Memory B cell (primary cell): ENCODE data around the gene ZNF488.

ENCODE experiments used
- ATAC-seq: fragments of 150-1000 bp; cut with Tn5 transposase; 2 replicates; pipeline ENCODE4 v1.10.0; 2021; ENCODE audit warnings: low read depth, mild to moderate bottlenecking, moderate library complexity
- DNase-seq, 2 donors: peaks; one replicate each; pipeline ENCODE4 v3.0.0; 2022; ENCODE audit warnings: low spot score in 2 of 2
- H3K27ac Mint-ChIP-seq: one replicate; pipeline ENCODE4 v1.8.0; 2022; ENCODE audit warnings: mild to moderate bottlenecking, moderate library complexity, mixed read lengths
- H3K27me3 Mint-ChIP-seq: one replicate; pipeline ENCODE4 v1.8.0; 2022; ENCODE audit warnings: mixed read lengths
- H3K36me3 Mint-ChIP-seq: one replicate; pipeline ENCODE4 v1.8.0; 2022; ENCODE audit warnings: mild to moderate bottlenecking, mixed read lengths
- H3K4me1 Mint-ChIP-seq: one replicate; pipeline ENCODE4 v1.8.0; 2022; ENCODE audit warnings: mixed read lengths
- H3K4me3 Mint-ChIP-seq: one replicate; pipeline ENCODE4 v1.8.0; 2022; ENCODE audit warnings: mild to moderate bottlenecking, moderate library complexity, mixed read lengths
- H3K9me3 Mint-ChIP-seq: one replicate; pipeline ENCODE4 v1.8.0; 2022; ENCODE audit warnings: mixed read lengths

ZNF488 gene

DNA sequence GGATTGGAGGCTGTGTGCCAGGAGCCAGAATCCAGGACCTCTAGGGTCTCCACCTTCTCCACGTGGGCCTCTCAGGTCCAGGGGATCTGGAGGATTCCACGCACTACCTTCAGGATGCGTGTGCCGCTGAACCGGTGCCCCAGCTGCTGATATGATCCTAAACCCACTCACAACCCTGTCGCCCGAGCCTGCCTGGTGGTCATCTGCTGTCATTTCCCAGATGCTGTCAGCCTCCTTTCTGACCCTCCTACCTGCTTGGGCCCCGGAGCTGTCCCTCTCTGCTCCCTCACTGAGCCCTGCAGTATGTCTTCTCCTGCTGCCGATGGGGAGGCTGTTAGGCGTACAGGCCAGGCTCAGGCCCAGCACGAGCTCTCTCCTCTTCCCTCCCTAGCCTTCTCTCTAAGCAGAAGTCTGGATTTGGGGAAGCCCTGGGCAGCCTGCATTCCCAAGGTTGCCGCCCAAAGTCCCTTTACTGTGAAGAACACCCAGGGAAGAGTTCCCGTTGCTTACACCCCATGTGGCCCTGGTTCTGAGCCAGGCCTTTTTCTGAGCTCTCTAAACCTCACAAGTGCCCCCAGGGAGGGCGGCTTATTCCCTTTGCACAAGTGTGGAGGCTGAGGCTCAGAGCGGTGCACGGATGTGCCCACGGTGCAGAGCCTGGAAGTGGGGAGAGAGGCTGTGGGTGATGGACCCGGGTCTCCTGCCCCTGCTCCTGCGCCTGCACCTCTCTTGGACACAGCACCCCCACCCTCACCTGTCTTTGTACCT is 30.8 kb upstream of the ZNF488 start:
- H3K4me1 Mint-ChIP-seq = no peaks in the 10 kb centered on the region
- DNase-seq = no peak
- no peaks in the 10 kb centered on the region for H3K9me3 Mint-ChIP-seq
- H3K27ac Mint-ChIP-seq = no peak overlapping the region
- H3K36me3 Mint-ChIP-seq = no peaks in the 10 kb centered on the region
- H3K4me3 Mint-ChIP-seq = no peak overlapping the region
- peaks cover 4% of the 10 kb centered on the region for H3K27me3 Mint-ChIP-seq
- no peak for ATAC-seq

GRCh38 chr10:47414227-47414592 is 30.1 kb upstream of the ZNF488 start:
- Mint-ChIP-seq H3K4me3 (no peak overlapping the region), H3K4me1 (no peaks in the 10 kb centered on the region)
- no peak for DNase-seq

DNA sequence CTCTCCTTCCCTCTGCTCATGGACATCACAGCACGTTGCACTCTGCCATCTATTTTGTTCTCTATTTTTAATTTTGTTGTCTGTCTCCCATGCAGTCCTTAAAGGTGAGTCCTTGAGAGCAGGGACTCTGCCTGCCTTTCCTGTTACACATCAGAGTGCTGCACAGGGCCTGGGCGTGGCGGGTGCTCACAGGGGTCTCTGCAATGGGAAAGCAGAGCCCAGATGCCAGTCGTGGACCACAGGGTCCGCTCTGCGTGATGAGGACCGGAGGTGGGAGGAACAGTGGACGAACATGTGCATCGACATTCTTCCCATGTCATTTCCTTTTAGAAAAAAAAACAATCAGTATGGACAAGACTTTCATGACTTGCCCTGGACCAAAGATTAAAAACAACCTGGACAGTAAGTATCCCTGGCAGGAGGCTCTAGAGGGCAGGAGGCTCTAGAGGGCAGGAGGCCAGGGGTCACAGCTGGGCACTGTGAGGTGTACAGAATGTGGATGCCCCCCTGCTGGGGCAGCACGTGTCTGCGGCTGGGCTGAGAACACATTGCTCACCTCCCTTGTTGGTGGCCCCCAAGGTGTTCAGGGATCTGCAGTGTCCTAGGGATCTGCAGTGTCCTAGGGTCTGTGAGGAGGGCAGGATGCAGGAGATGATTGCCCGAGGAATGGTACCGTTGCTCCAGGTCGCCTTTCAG is 29.6 kb upstream of the ZNF488 start:
- Mint-ChIP-seq H3K36me3 (no peaks in the 10 kb centered on the region), H3K4me1 (no peaks in the 10 kb centered on the region), H3K9me3 (no peaks in the 10 kb centered on the region), H3K4me3 (no peak overlapping the region), H3K27ac (no peak overlapping the region), H3K27me3 (peaks cover 1% of the 10 kb centered on the region)
- ATAC-seq (no peak), DNase-seq (no peak)

More at GRCh38 chr10:47414227-47414592, 30.1 kb upstream of the ZNF488 start:
- peaks cover 4% of the 10 kb centered on the region for H3K27me3 Mint-ChIP-seq
- H3K27ac Mint-ChIP-seq = no peak overlapping the region
- no peaks in the 10 kb centered on the region for H3K9me3 Mint-ChIP-seq
- H3K36me3 Mint-ChIP-seq = no peaks in the 10 kb centered on the region
- no peak for ATAC-seq

GRCh38 chr10:47412869-47413268 is 28.8 kb upstream of the ZNF488 start:
- DNase-seq (no peak), ATAC-seq (no peak)
- no peaks in the 10 kb centered on the region for H3K36me3 Mint-ChIP-seq
- no peak overlapping the region for H3K4me3 Mint-ChIP-seq
- no peaks in the 10 kb centered on the region for H3K4me1 Mint-ChIP-seq
- no peak overlapping the region for H3K27ac Mint-ChIP-seq
- H3K27me3 Mint-ChIP-seq = no peaks in the 10 kb centered on the region
- H3K9me3 Mint-ChIP-seq = no peaks in the 10 kb centered on the region

GRCh38 chr10:47412177-47412730 is 28.2 kb upstream of the ZNF488 start:
- no peaks in the 10 kb centered on the region for H3K27me3 Mint-ChIP-seq
- no peaks in the 10 kb centered on the region for H3K4me1 Mint-ChIP-seq
- H3K9me3 Mint-ChIP-seq = no peaks in the 10 kb centered on the region
- H3K27ac Mint-ChIP-seq = no peak overlapping the region
- no peaks in the 10 kb centered on the region for H3K36me3 Mint-ChIP-seq
- ATAC-seq = no peak
- no peak for DNase-seq
- H3K4me3 Mint-ChIP-seq = no peak overlapping the region

- Mint-ChIP-seq H3K36me3 (no peaks in the 10 kb centered on the region), H3K4me1 (no peaks in the 10 kb centered on the region), H3K27ac (no peak overlapping the region), H3K9me3 (no peaks in the 10 kb centered on the region), H3K4me3 (no peak overlapping the region), H3K27me3 (no peaks in the 10 kb centered on the region)
- ATAC-seq = no peak
- DNase-seq = no peak
Measured at GRCh38 chr10:47410862-47411261, 26.8 kb upstream of the ZNF488 start.

DNA sequence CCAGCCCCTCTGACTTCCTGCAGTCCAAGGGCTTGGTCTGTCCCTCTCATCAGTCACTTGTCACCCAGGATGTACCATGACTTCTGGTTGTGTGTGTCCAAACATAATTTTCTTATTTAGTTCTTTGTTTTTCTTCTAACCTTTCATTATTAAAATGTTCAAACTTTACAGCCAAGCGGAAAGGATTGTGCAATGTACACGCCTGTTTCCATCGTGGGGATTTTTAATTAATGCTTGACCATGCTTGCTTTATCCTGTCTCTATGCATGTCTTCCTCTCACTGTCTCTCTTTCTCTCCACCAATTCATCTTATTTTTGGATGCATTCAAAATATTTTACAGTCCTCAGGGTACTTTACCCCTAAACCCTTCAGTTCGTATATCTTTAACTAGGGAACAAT is 26.2 kb upstream of the ZNF488 start:
- ATAC-seq (no peak), DNase-seq (no peak)
- no peaks in the 10 kb centered on the region for H3K27me3 Mint-ChIP-seq
- H3K4me1 Mint-ChIP-seq = no peaks in the 10 kb centered on the region
- H3K9me3 Mint-ChIP-seq = no peaks in the 10 kb centered on the region
- H3K27ac Mint-ChIP-seq = no peak overlapping the region
- H3K36me3 Mint-ChIP-seq = no peaks in the 10 kb centered on the region
- H3K4me3 Mint-ChIP-seq = no peak overlapping the region

DNA sequence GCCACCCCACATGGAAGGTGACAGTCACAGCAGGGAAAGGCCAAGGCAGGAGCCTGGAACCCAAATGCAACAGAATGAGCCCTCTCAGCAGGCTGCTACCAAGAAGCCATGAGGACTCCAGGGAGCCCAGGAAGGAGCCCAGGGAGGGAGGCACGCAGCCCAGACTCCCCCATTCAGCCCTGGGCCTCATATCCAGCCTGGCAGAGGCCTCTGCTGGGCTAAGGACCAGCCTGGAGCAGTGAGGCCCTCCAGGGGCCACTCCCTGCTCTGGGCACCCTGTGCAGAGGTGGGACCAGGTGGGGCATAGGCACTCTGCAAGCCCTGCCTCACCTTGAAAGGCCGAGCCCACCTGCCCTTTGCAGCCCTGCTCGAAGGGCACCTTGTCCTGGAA is 25.8 kb upstream of the ZNF488 start:
- Mint-ChIP-seq H3K36me3 (no peaks in the 10 kb centered on the region), H3K9me3 (no peaks in the 10 kb centered on the region), H3K27ac (no peak overlapping the region), H3K4me3 (no peak overlapping the region), H3K27me3 (no peaks in the 10 kb centered on the region), H3K4me1 (no peaks in the 10 kb centered on the region)
- no peak for DNase-seq
- no peak for ATAC-seq

DNA sequence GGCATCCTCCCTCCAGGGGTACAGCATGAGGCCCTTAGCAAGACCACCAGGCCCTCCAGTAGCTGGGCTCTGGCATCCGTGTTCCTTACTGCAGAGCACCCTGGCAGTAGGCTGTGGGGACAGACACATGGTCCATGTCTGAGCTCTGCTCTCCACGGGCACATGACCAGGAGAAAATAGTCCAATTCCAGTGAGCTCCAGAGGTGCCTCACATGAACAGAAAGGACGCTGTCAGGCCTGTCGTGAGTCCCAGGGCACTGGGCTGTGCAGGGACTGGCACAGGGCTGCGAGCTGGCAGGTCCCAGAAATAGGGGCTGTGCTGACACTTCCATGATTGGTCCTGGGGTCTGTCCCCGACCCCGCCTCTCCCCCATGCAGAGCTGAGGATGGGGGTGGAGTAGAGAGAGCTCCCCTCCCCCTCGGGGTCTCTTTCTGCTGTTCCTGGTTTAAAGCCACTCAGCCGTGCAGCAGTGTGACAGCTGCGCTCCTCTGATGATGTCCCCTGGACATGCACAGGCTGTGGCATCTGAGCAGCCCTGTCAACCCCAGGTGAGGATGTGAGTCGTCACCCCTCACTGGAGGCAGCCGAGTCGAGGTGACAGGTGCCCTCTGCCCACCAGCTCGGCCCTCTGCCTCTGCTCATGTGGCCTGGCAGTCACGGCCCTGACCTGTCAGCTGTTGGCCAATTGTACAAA is 25.2 kb upstream of the ZNF488 start:
- DNase-seq = no peak
- no peaks in the 10 kb centered on the region for H3K27me3 Mint-ChIP-seq
- ATAC-seq = no peak
- no peaks in the 10 kb centered on the region for H3K9me3 Mint-ChIP-seq
- H3K4me1 Mint-ChIP-seq = no peaks in the 10 kb centered on the region
- no peaks in the 10 kb centered on the region for H3K36me3 Mint-ChIP-seq
- no peak overlapping the region for H3K27ac Mint-ChIP-seq
- H3K4me3 Mint-ChIP-seq = no peak overlapping the region

DNA sequence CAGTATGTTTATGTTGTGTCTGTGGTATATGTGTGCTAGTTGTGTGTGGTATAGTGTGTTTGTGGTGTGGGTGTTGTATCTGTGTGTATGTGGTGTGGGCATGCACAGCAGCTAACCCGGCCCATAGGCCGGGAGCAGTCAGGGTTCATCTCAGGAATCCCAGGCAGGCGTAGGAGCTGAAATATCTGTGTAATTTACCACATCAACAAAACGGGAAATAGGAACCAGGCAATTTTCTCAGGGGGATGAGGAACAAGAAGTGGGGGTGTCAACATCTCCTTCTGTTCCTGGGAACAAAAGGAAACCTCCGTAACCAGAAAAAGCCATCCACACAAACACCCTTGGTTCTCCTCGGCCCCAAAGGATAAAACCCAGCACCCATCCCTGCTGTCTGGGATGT is 24.5 kb upstream of the ZNF488 start:
- no peak overlapping the region for H3K27ac Mint-ChIP-seq
- no peak for DNase-seq
- ATAC-seq = no peak

GRCh38 chr10:47406870-47407691 is 23.0 kb upstream of the ZNF488 start:
- H3K9me3 Mint-ChIP-seq = no peaks in the 10 kb centered on the region
- no peak for DNase-seq
- no peaks in the 10 kb centered on the region for H3K36me3 Mint-ChIP-seq

More for the DNA sequence above, 24.5 kb upstream of the ZNF488 start:
- Mint-ChIP-seq H3K9me3 (no peaks in the 10 kb centered on the region), H3K27me3 (peaks cover 6% of the 10 kb centered on the region), H3K4me3 (no peak overlapping the region), H3K36me3 (no peaks in the 10 kb centered on the region), H3K4me1 (no peaks in the 10 kb centered on the region)

GRCh38 chr10:47406548-47406869 is 22.4 kb upstream of the ZNF488 start:
- Mint-ChIP-seq H3K9me3 (no peaks in the 10 kb centered on the region), H3K4me3 (no peak overlapping the region), H3K36me3 (no peaks in the 10 kb centered on the region), H3K27me3 (peaks cover 8% of the 10 kb centered on the region), H3K4me1 (no peaks in the 10 kb centered on the region), H3K27ac (no peak overlapping the region)
- DNase-seq (no peak), ATAC-seq (no peak)

More at GRCh38 chr10:47406870-47407691, 23.0 kb upstream of the ZNF488 start:
- ATAC-seq = no peak
- Mint-ChIP-seq H3K27me3 (peaks cover 8% of the 10 kb centered on the region), H3K4me1 (no peaks in the 10 kb centered on the region), H3K27ac (no peak overlapping the region), H3K4me3 (no peak overlapping the region)

- DNase-seq = no peak
- Mint-ChIP-seq H3K9me3 (no peaks in the 10 kb centered on the region), H3K4me1 (no peaks in the 10 kb centered on the region), H3K4me3 (no peak overlapping the region), H3K36me3 (no peaks in the 10 kb centered on the region), H3K27ac (no peak overlapping the region), H3K27me3 (peaks cover 9% of the 10 kb centered on the region)
- ATAC-seq = no peak
Measured at GRCh38 chr10:47405857-47406547, 21.9 kb upstream of the ZNF488 start.
